Stimulated activated memory B cell treated with anti-CD40 and anti-IgM and Interleukin-4, amounts not matched to agents 10 μg/mL and 1 μg/mL and 100 μg/mL, for 72 hours (primary cell): Measurements from ENCODE around the gene WNK2.
"Not testable (repeated sequence)": the region's sequence is repeated elsewhere in the genome, so short reads cannot be mapped to it uniquely, and the experiment has no call there.

Source experiments
- ATAC-seq: fragments of 150-1000 bp; cut with Tn5 transposase; 2 replicates; pipeline ENCODE4 v1.10.0; 2021
- H3K27ac Mint-ChIP-seq: one replicate; pipeline ENCODE4 v1.8.0; 2022; ENCODE audit warnings: mild to moderate bottlenecking, mixed read lengths
- H3K27me3 Mint-ChIP-seq: one replicate; pipeline ENCODE4 v1.8.0; 2022; ENCODE audit warnings: mixed read lengths
- H3K36me3 Mint-ChIP-seq: one replicate; pipeline ENCODE4 v1.8.0; 2022; ENCODE audit warnings: mixed read lengths
- H3K4me1 Mint-ChIP-seq: one replicate; pipeline ENCODE4 v1.8.0; 2022; ENCODE audit warnings: mixed read lengths
- H3K4me3 Mint-ChIP-seq: one replicate; pipeline ENCODE4 v1.8.0; 2022; ENCODE audit warnings: mild to moderate bottlenecking, moderate library complexity, mixed read lengths
- H3K9me3 Mint-ChIP-seq: one replicate; pipeline ENCODE4 v1.8.0; 2022; ENCODE audit warnings: mixed read lengths

WNK2 gene

GRCh38 chr9:93320591-93321219, 136.8 kb downstream of the WNK2 start:
- Mint-ChIP-seq H3K27me3 (peaks cover 91% of the 10 kb centered on the region), H3K4me3 (no peak overlapping the region), H3K4me1 (no peaks in the 10 kb centered on the region), H3K27ac (no peak overlapping the region), H3K9me3 (no peaks in the 10 kb centered on the region), H3K36me3 (no peaks in the 10 kb centered on the region)
- no peak for ATAC-seq

- Mint-ChIP-seq H3K27me3 (peaks cover 91% of the 10 kb centered on the region), H3K9me3 (no peaks in the 10 kb centered on the region), H3K4me3 (no peak overlapping the region), H3K27ac (no peak overlapping the region), H3K4me1 (no peaks in the 10 kb centered on the region), H3K36me3 (no peaks in the 10 kb centered on the region)
- ATAC-seq: no peak
Measured at GRCh38 chr9:93321220-93321610, 137.3 kb downstream of the WNK2 start.

- H3K4me3 Mint-ChIP-seq, ATAC-seq, H3K27ac Mint-ChIP-seq, H3K36me3 Mint-ChIP-seq, H3K4me1 Mint-ChIP-seq, H3K9me3 Mint-ChIP-seq: not testable (repeated sequence)
- peaks cover 76% of the 10 kb centered on the region for H3K27me3 Mint-ChIP-seq
Measured at GRCh38 chr9:93323446-93323954, 139.6 kb downstream of the WNK2 start.

- Mint-ChIP-seq H3K4me1 (no peaks in the 10 kb centered on the region), H3K27me3 (peaks cover 68% of the 10 kb centered on the region), H3K27ac (no peak overlapping the region), H3K4me3 (no peak overlapping the region), H3K9me3 (no peaks in the 10 kb centered on the region), H3K36me3 (no peaks in the 10 kb centered on the region)
- no peak for ATAC-seq
Measured at GRCh38 chr9:93324191-93324834, 140.4 kb downstream of the WNK2 start.

- H3K4me3 Mint-ChIP-seq: no peak overlapping the region
- ATAC-seq: no peak
- H3K27me3 Mint-ChIP-seq: peaks cover 56% of the 10 kb centered on the region
- H3K36me3 Mint-ChIP-seq: no peaks in the 10 kb centered on the region
- H3K9me3 Mint-ChIP-seq: no peaks in the 10 kb centered on the region
- no peaks in the 10 kb centered on the region for H3K4me1 Mint-ChIP-seq
- H3K27ac Mint-ChIP-seq: no peak overlapping the region
Measured at GRCh38 chr9:93325307-93326035, 141.5 kb downstream of the WNK2 start.

- no peaks in the 10 kb centered on the region for H3K4me1 Mint-ChIP-seq
- H3K27ac Mint-ChIP-seq: no peak overlapping the region
- H3K4me3 Mint-ChIP-seq: no peak overlapping the region
- H3K36me3 Mint-ChIP-seq: no peaks in the 10 kb centered on the region
- H3K27me3 Mint-ChIP-seq: peaks cover 50% of the 10 kb centered on the region
- H3K9me3 Mint-ChIP-seq: peaks cover 1% of the 10 kb centered on the region
- no peak for ATAC-seq
Measured at GRCh38 chr9:93326056-93326455, 142.1 kb downstream of the WNK2 start.

GRCh38 chr9:93326654-93327053, 142.7 kb downstream of the WNK2 start:
- Mint-ChIP-seq H3K27me3 (peaks cover 44% of the 10 kb centered on the region), H3K27ac (no peak overlapping the region), H3K4me1 (no peaks in the 10 kb centered on the region), H3K9me3 (peaks cover 6% of the 10 kb centered on the region), H3K4me3 (no peak overlapping the region), H3K36me3 (no peaks in the 10 kb centered on the region)
- no peak for ATAC-seq

- Mint-ChIP-seq H3K27me3 (peaks cover 22% of the 10 kb centered on the region), H3K4me1 (no peaks in the 10 kb centered on the region), H3K27ac (no peak overlapping the region), H3K9me3 (peaks cover 11% of the 10 kb centered on the region), H3K36me3 (no peaks in the 10 kb centered on the region), H3K4me3 (no peak overlapping the region)
- no peak for ATAC-seq
Measured at GRCh38 chr9:93329629-93330280, 145.8 kb downstream of the WNK2 start.

- Mint-ChIP-seq H3K4me1 (no peaks in the 10 kb centered on the region), H3K9me3 (peaks cover 15% of the 10 kb centered on the region), H3K27me3 (peaks cover 11% of the 10 kb centered on the region), H3K27ac (no peak overlapping the region), H3K36me3 (no peaks in the 10 kb centered on the region), H3K4me3 (no peak overlapping the region)
- ATAC-seq: no peak
Measured at GRCh38 chr9:93332317-93332716, 148.4 kb downstream of the WNK2 start.

GRCh38 chr9:93336720-93337119, 152.8 kb downstream of the WNK2 start:
- Mint-ChIP-seq H3K4me1 (no peaks in the 10 kb centered on the region), H3K27ac (no peak overlapping the region), H3K9me3 (peaks cover 28% of the 10 kb centered on the region), H3K27me3 (peaks cover 29% of the 10 kb centered on the region), H3K4me3 (no peak overlapping the region), H3K36me3 (peaks cover 7% of the 10 kb centered on the region)
- no peak for ATAC-seq

GRCh38 chr9:93338196-93338595, 154.3 kb downstream of the WNK2 start:
- H3K9me3 Mint-ChIP-seq: peaks cover 23% of the 10 kb centered on the region
- H3K27me3 Mint-ChIP-seq: peaks cover 41% of the 10 kb centered on the region
- not testable (repeated sequence) for H3K4me1 Mint-ChIP-seq, ATAC-seq, H3K27ac Mint-ChIP-seq, H3K36me3 Mint-ChIP-seq, H3K4me3 Mint-ChIP-seq

- H3K9me3 Mint-ChIP-seq: peaks cover 23% of the 10 kb centered on the region
- H3K4me1 Mint-ChIP-seq: no peaks in the 10 kb centered on the region
- H3K27ac Mint-ChIP-seq: no peak overlapping the region
Measured at GRCh38 chr9:93340091-93340490, 156.2 kb downstream of the WNK2 start.

GRCh38 chr9:93341820-93342219, 157.9 kb downstream of the WNK2 start:
- H3K36me3 Mint-ChIP-seq, H3K27ac Mint-ChIP-seq: not testable (repeated sequence)

More at GRCh38 chr9:93340091-93340490, 156.2 kb downstream of the WNK2 start:
- peaks cover 37% of the 10 kb centered on the region for H3K27me3 Mint-ChIP-seq
- H3K36me3 Mint-ChIP-seq: peaks cover 7% of the 10 kb centered on the region
- ATAC-seq: no peak
- no peak overlapping the region for H3K4me3 Mint-ChIP-seq

GRCh38 chr9:93342428-93342827, 158.5 kb downstream of the WNK2 start:
- not testable (repeated sequence) for H3K36me3 Mint-ChIP-seq, ATAC-seq, H3K4me1 Mint-ChIP-seq, H3K4me3 Mint-ChIP-seq, H3K27ac Mint-ChIP-seq
- Mint-ChIP-seq H3K9me3 (peaks cover 17% of the 10 kb centered on the region), H3K27me3 (peaks cover 56% of the 10 kb centered on the region)

More at GRCh38 chr9:93341820-93342219, 157.9 kb downstream of the WNK2 start:
- H3K4me3 Mint-ChIP-seq, ATAC-seq, H3K4me1 Mint-ChIP-seq: not testable (repeated sequence)
- Mint-ChIP-seq H3K9me3 (peaks cover 19% of the 10 kb centered on the region), H3K27me3 (peaks cover 50% of the 10 kb centered on the region)

- H3K27me3 Mint-ChIP-seq: peaks cover 69% of the 10 kb centered on the region
- no peak for ATAC-seq
- no peaks in the 10 kb centered on the region for H3K36me3 Mint-ChIP-seq
- peaks cover 7% of the 10 kb centered on the region for H3K4me1 Mint-ChIP-seq
- H3K9me3 Mint-ChIP-seq: peaks cover 9% of the 10 kb centered on the region
- no peak overlapping the region for H3K27ac Mint-ChIP-seq
- no peak overlapping the region for H3K4me3 Mint-ChIP-seq
Measured at GRCh38 chr9:93343663-93344062, 159.7 kb downstream of the WNK2 start.
